Smooth muscle cell (in vitro differentiated cells): ENCODE measurements around the gene TUBB1. TPM values are rescaled to one million over a fixed set of nuclear protein-coding genes. Genes with fewer than 3 reads are reported as not detected.

ENCODE experiments used
- DNase-seq: peaks from one replicate; lab custom pipeline; 2025; ENCODE audit not compliant: unreplicated experiment; lab: John Stamatoyannopoulos, UW
- H2AFZ ChIP-seq: fragments of 200-600 bp; sonication (generic); 2 replicates; pipeline ENCODE4 v1.6.0; 2016; ENCODE audit warnings: antibody characterized with exemption, low read depth, mild to moderate bottlenecking
- H3F3A ChIP-seq: fragments of 200-600 bp; sonication (generic); 2 replicates; pipeline ENCODE4 v1.6.0; 2017; ENCODE audit warnings: antibody characterized with exemption, low read depth
- H3K27ac ChIP-seq: fragments of 200-600 bp; sonication (generic); 2 replicates; pipeline ENCODE4 v1.5.1; 2016; ENCODE audit warnings: low read depth, mild to moderate bottlenecking
- H3K27me3 ChIP-seq: fragments of 200-600 bp; sonication (generic); 2 replicates; pipeline ENCODE4 v1.6.1; 2016; ENCODE audit warnings: low read depth, mild to moderate bottlenecking
- H3K36me3 ChIP-seq: fragments of 200-600 bp; sonication (generic); 2 replicates; pipeline ENCODE4 v1.5.1; 2016; ENCODE audit warnings: low read depth
- H3K4me1 ChIP-seq: fragments of 200-600 bp; sonication (generic); 2 replicates; pipeline ENCODE4 v1.5.1; 2016; ENCODE audit warnings: low read depth
- H3K4me2 ChIP-seq: fragments of 200-600 bp; sonication (generic); 2 replicates; pipeline ENCODE4 v1.6.0; 2016; ENCODE audit warnings: mild to moderate bottlenecking
- H3K4me3 ChIP-seq: fragments of 200-600 bp; sonication (generic); 2 replicates; pipeline ENCODE4 v1.5.1; 2016; ENCODE audit warnings: mild to moderate bottlenecking
- H3K79me2 ChIP-seq: fragments of 200-600 bp; sonication (generic); 2 replicates; pipeline ENCODE4 v1.6.0; 2016; ENCODE audit warnings: low read depth, mild to moderate bottlenecking
- H3K9ac ChIP-seq: fragments of 200-600 bp; sonication (generic); 2 replicates; pipeline ENCODE4 v1.6.0; 2016; ENCODE audit warnings: low read depth
- H3K9me3 ChIP-seq: fragments of 200-600 bp; sonication (generic); replicated peaks from 2 replicates; pipeline ENCODE4 v1.5.1; 2016; ENCODE audit warnings: low read depth
- H4K20me1 ChIP-seq: fragments of 200-600 bp; sonication (generic); 2 replicates; pipeline ENCODE4 v1.6.0; 2016; ENCODE audit warnings: low read depth
- WGBS: methylation state at CpG from one replicate; pipeline ENCODE4 v1.1.7; 2016; ENCODE audit warnings: low lambda C conversion rate; 5-methylcytosine and 5-hydroxymethylcytosine counted together
- polyA plus RNA-seq: library from polyadenylated mRNA; unstranded; fragments of >200 nt; fragmentation: Nextera tagmentation; extraction: Ambion mirVana; gene quantifications from 2 replicates; pipeline ENCODE4 v1.2.1, GENCODE V29; 2016
- total RNA-seq: library from RNA; depleted of rRNA; stranded (reverse); fragments of >200 nt; gene quantifications from 2 replicates; pipeline ENCODE4 v1.2.3, GENCODE V29; 2014
- TF ChIP-seq, protein P1 (sequence below): fragments of 200-600 bp; sonication (generic); IDR thresholded peaks from 2 replicates; pipeline ENCODE4 v1.5.1; 2017; ENCODE audit warnings: borderline replicate concordance, mild to moderate bottlenecking, antibody characterized with exemption; ENCODE audit not compliant: insufficient read depth, poor library complexity, severe bottlenecking

The TUBB1 gene
- total and polyA plus RNA-seq, 2 experiments from 2014 or later: 0.67 TPM; not detected in 1

DNA sequence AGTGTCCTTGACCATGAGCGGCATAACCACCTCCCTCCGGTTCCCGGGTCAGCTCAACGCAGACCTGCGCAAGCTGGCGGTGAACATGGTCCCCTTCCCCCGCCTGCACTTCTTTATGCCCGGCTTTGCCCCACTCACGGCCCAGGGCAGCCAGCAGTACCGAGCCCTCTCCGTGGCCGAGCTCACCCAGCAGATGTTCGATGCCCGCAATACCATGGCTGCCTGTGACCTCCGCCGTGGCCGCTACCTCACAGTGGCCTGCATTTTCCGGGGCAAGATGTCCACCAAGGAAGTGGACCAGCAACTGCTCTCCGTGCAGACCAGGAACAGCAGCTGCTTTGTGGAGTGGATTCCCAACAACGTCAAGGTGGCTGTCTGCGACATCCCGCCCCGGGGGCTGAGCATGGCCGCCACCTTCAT, 4.9 kb downstream of the TUBB1 start:
- H3K36me3 ChIP-seq: peaks cover 3% of the 10 kb centered on the region
- DNase-seq: no peak
- H3K9ac ChIP-seq: no peak overlapping the region
- H3K27ac ChIP-seq: no peak overlapping the region
- H2AFZ ChIP-seq: no peak overlapping the region
- no peak overlapping the region for H3K4me3 ChIP-seq
- peaks cover 49% of the 10 kb centered on the region for H3K79me2 ChIP-seq
- TF ChIP-seq, protein P1, sequence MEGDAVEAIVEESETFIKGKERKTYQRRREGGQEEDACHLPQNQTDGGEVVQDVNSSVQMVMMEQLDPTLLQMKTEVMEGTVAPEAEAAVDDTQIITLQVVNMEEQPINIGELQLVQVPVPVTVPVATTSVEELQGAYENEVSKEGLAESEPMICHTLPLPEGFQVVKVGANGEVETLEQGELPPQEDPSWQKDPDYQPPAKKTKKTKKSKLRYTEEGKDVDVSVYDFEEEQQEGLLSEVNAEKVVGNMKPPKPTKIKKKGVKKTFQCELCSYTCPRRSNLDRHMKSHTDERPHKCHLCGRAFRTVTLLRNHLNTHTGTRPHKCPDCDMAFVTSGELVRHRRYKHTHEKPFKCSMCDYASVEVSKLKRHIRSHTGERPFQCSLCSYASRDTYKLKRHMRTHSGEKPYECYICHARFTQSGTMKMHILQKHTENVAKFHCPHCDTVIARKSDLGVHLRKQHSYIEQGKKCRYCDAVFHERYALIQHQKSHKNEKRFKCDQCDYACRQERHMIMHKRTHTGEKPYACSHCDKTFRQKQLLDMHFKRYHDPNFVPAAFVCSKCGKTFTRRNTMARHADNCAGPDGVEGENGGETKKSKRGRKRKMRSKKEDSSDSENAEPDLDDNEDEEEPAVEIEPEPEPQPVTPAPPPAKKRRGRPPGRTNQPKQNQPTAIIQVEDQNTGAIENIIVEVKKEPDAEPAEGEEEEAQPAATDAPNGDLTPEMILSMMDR: no peak
- 96% methylated on average over 24 of the region's 24 CpGs for WGBS
- peaks cover 9% of the 10 kb centered on the region for H3K4me1 ChIP-seq
- peaks cover 6% of the 10 kb centered on the region for H3F3A ChIP-seq
- H3K27me3 ChIP-seq: no peaks in the 10 kb centered on the region
- H3K9me3 ChIP-seq: no peaks in the 10 kb centered on the region
- no peak overlapping the region for H3K4me2 ChIP-seq
- H4K20me1 ChIP-seq: peaks cover 71% of the 10 kb centered on the region

DNA sequence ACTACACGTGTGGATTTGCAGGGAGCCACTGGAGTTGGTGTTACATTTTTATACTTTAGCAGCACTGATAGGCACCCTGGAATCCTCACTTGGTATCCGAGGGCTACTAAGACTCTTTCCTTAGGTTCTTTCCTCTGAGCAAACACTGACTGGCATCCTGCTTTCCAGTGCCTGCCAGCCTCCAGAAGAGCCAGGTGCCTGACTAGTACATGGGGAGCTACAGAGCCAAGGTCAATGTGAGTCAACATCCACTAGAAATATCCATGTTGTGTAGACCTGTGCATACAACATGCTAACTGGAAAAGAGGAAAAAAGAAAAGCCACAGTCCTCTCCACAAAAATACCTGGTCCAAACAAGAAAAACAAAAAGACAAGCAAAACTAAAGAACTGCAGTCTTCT, 5.9 kb downstream of the TUBB1 start:
- no peak overlapping the region for H3K27ac ChIP-seq
- no peak for DNase-seq
- H4K20me1 ChIP-seq: peaks cover 79% of the 10 kb centered on the region
- H3K4me3 ChIP-seq: no peak overlapping the region
- H3K9ac ChIP-seq: no peak overlapping the region
- no peak overlapping the region for H3K4me2 ChIP-seq
- peaks cover 6% of the 10 kb centered on the region for H3F3A ChIP-seq
- WGBS: 96% methylated on average over 2 of the region's 2 CpGs
- peaks cover 3% of the 10 kb centered on the region for H3K36me3 ChIP-seq
- peaks cover 10% of the 10 kb centered on the region for H3K4me1 ChIP-seq
- TF ChIP-seq, protein P1: no peak
- H3K79me2 ChIP-seq: peaks cover 51% of the 10 kb centered on the region
- no peak overlapping the region for H2AFZ ChIP-seq
- no peaks in the 10 kb centered on the region for H3K27me3 ChIP-seq
- H3K9me3 ChIP-seq: no peaks in the 10 kb centered on the region

DNA sequence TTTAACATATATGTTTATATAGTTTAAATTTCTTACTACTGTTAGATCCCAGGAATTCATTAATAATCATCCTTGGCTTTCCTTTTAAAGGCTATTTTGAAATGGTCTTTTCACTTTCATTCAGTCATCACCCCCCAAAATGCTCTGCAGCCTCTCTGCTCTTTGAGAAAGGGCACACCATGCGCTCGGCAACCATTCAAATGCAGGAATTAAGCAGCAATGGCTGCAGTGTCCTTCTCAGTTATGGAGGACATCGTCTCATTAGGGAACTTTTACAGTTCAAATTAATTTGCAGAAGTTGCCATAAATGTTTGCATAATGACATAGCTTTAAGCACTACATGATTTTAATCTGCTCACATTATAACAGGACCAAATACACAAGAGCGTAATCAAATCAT, 6.3 kb downstream of the TUBB1 start:
- Histone ChIP-seq H3K27me3 (no peaks in the 10 kb centered on the region), H3K9me3 (no peaks in the 10 kb centered on the region), H3K9ac (no peak overlapping the region), H3K79me2 (peaks cover 55% of the 10 kb centered on the region), H3K4me1 (peaks cover 14% of the 10 kb centered on the region), H3F3A (peaks cover 6% of the 10 kb centered on the region), H3K4me2 (no peak overlapping the region), H2AFZ (no peak overlapping the region), H3K4me3 (no peak overlapping the region), H4K20me1 (peaks cover 83% of the 10 kb centered on the region), H3K27ac (no peak overlapping the region), H3K36me3 (peaks cover 3% of the 10 kb centered on the region)
- TF ChIP-seq, protein P1: no peak
- 92% methylated on average over 4 of the region's 4 CpGs for WGBS
- DNase-seq: no peak
